DMS153 (cell line): ENCODE data around the gene FZR1.

Experiments
- DNase-seq: peaks from one replicate; lab custom pipeline; 2025; lab: John Stamatoyannopoulos, UW

The FZR1 gene

GRCh38 chr19:3505598-3506383, at the start of gene FZR1:
FZR1 (plus strand) TSS chr19:3506311; CDS start chr19:3522990, 16,679 bp downstream.
- DNase-seq, result peak; percentile 97

GRCh38 chr19:3456925-3457527, 49.1 kb upstream of the FZR1 start:
- DNase-seq, result no peak

- no peak for DNase-seq
These were observed 48.4 kb upstream of the FZR1 start for GRCh38 chr19:3457528-3458228.

GRCh38 chr19:3458229-3459088, 47.7 kb upstream of the FZR1 start:
- DNase-seq, result no peak

GRCh38 chr19:3459089-3459881, 46.8 kb upstream of the FZR1 start:
- DNase-seq, result no peak

GRCh38 chr19:3459965-3460582, 46.0 kb upstream of the FZR1 start:
- no peak for DNase-seq

- DNase-seq, result no peak
These were observed 43.0 kb upstream of the FZR1 start for GRCh38 chr19:3462991-3463713.

- DNase-seq, result no peak
These were observed 42.2 kb upstream of the FZR1 start for GRCh38 chr19:3463714-3464586.

GRCh38 chr19:3464587-3465235, 41.4 kb upstream of the FZR1 start:
- DNase-seq, result no peak

- DNase-seq, result no peak
These were observed 40.6 kb upstream of the FZR1 start for GRCh38 chr19:3465552-3465951.

GRCh38 chr19:3466635-3467034, 39.5 kb upstream of the FZR1 start:
- DNase-seq, result no peak

GRCh38 chr19:3467437-3468198, 38.5 kb upstream of the FZR1 start:
- no peak for DNase-seq

- no peak for DNase-seq
These were observed 37.9 kb upstream of the FZR1 start for GRCh38 chr19:3468211-3468610.

- DNase-seq, result no peak
These were observed 36.2 kb upstream of the FZR1 start for GRCh38 chr19:3469638-3470499.

- DNase-seq, result no peak
These were observed 35.5 kb upstream of the FZR1 start for GRCh38 chr19:3470500-3471128.

GRCh38 chr19:3471954-3472655, 34.0 kb upstream of the FZR1 start:
- DNase-seq, result no peak
